Loucy (cell line): ENCODE data around the gene CDK6.

ENCODE experiments used
- H2AFZ ChIP-seq: fragments of 200-600 bp; sonication (generic); 2 replicates; pipeline ENCODE4 v1.6.0; 2016; ENCODE audit warnings: antibody characterized with exemption, mild to moderate bottlenecking, low read length, moderate library complexity
- H3F3A ChIP-seq: fragments of 200-600 bp; 2 replicates; pipeline ENCODE4 v1.6.0; 2016; ENCODE audit warnings: antibody characterized with exemption, low read depth, mild to moderate bottlenecking
- H3K27me3 ChIP-seq: fragments of 200-600 bp; sonication (generic); 2 replicates; pipeline ENCODE4 v1.6.1; 2014; ENCODE audit warnings: low read length, mild to moderate bottlenecking; ENCODE audit not compliant: insufficient read depth, poor library complexity, severe bottlenecking
- H3K36me3 ChIP-seq: fragments of 200-600 bp; sonication (generic); 2 replicates; pipeline ENCODE4 v1.6.1; 2016; ENCODE audit warnings: low read length; ENCODE audit not compliant: insufficient read depth
- H3K4me1 ChIP-seq: fragments of 200-600 bp; sonication (generic); 2 replicates; pipeline ENCODE4 v1.5.1; 2014; ENCODE audit warnings: low read length, mild to moderate bottlenecking; ENCODE audit not compliant: insufficient read depth, poor library complexity, severe bottlenecking
- H3K4me2 ChIP-seq: fragments of 200-600 bp; sonication (generic); 2 replicates; pipeline ENCODE4 v1.6.0; 2014; ENCODE audit warnings: antibody characterized with exemption, low read length, low read depth, mild to moderate bottlenecking; ENCODE audit not compliant: poor library complexity, severe bottlenecking
- H3K4me3 ChIP-seq: fragments of 200-600 bp; sonication (generic); 2 replicates; pipeline ENCODE4 v1.5.1; 2014; ENCODE audit warnings: low read length, mild to moderate bottlenecking, mixed read lengths; ENCODE audit not compliant: poor library complexity, severe bottlenecking
- H3K79me2 ChIP-seq: fragments of 200-600 bp; sonication (generic); 2 replicates; pipeline ENCODE4 v1.6.1; 2014; ENCODE audit warnings: low read length; ENCODE audit not compliant: insufficient read depth
- H3K9ac ChIP-seq: fragments of 200-600 bp; sonication (generic); 2 replicates; pipeline ENCODE4 v1.6.0; 2014; ENCODE audit warnings: mild to moderate bottlenecking, low read depth, low read length, moderate library complexity; ENCODE audit not compliant: poor library complexity, severe bottlenecking
- H3K9me2 ChIP-seq: fragments of 200-600 bp; sonication (generic); replicated peaks from 2 replicates; pipeline ENCODE4 v1.6.1; 2016; ENCODE audit warnings: low read depth, low read length, mixed read lengths
- H3K9me3 ChIP-seq: fragments of 200-600 bp; sonication (generic); 2 replicates; pipeline ENCODE4 v1.6.1; 2014; ENCODE audit warnings: mild to moderate bottlenecking, antibody characterized with exemption, low read length, low read depth; ENCODE audit not compliant: insufficient read depth
- H4K20me1 ChIP-seq: fragments of 200-600 bp; sonication (generic); 2 replicates; pipeline ENCODE4 v1.6.0; 2014; ENCODE audit warnings: antibody characterized with exemption, low read length, mild to moderate bottlenecking; ENCODE audit not compliant: insufficient read depth, poor library complexity, severe bottlenecking
- CTCF ChIP-seq: fragments of 200-600 bp; sonication (generic); conservative IDR thresholded peaks from 2 replicates; pipeline ENCODE4 v1.5.1; 2014; ENCODE audit warnings: mild to moderate bottlenecking, antibody characterized with exemption, low read length
- EZH2phosphoT487 ChIP-seq: fragments of 200-600 bp; IDR thresholded peaks from 2 replicates; pipeline ENCODE4 v1.6.1; 2018; ENCODE audit warnings: antibody characterized with exemption, mild to moderate bottlenecking, moderate library complexity, borderline replicate concordance

Gene CDK6

GRCh38 chr7:92876836-92877235 lies 40.5 kb upstream of the CDK6 start:
- Histone ChIP-seq H4K20me1 (no peaks in the 10 kb centered on the region), H3K9ac (no peak overlapping the region), H3K4me2 (no peak overlapping the region), H3K79me2 (peaks cover 21% of the 10 kb centered on the region; the same call in 1 of the 2 replicates), H3K4me1 (peaks cover 56% of the 10 kb centered on the region), H3K4me3 (no peak overlapping the region), H3K9me3 (no peaks in the 10 kb centered on the region), H3K27me3 (no peaks in the 10 kb centered on the region), H3K9me2 (no peaks in the 10 kb centered on the region), H2AFZ (no peak overlapping the region), H3K36me3 (no peaks in the 10 kb centered on the region), H3F3A (no peaks in the 10 kb centered on the region; the same call in 1 of the 2 replicates)
- TF ChIP-seq EZH2phosphoT487: no peak
- no peak for TF ChIP-seq CTCF

- no peak overlapping the region for H2AFZ ChIP-seq
- no peak overlapping the region for H3K4me3 ChIP-seq
- no peaks in the 10 kb centered on the region for H3K36me3 ChIP-seq
- no peak overlapping the region for H3K9ac ChIP-seq
- no peaks in the 10 kb centered on the region for H3K27me3 ChIP-seq
- TF ChIP-seq CTCF (no peak), EZH2phosphoT487 (no peak)
- H3K4me1 ChIP-seq: peaks cover 47% of the 10 kb centered on the region
- no peaks in the 10 kb centered on the region for H3K9me3 ChIP-seq
- peaks cover 21% of the 10 kb centered on the region; the same call in 1 of the 2 replicates for H3K79me2 ChIP-seq
- H3K9me2 ChIP-seq: no peaks in the 10 kb centered on the region
- no peaks in the 10 kb centered on the region for H4K20me1 ChIP-seq
- H3K4me2 ChIP-seq: no peak overlapping the region
- H3F3A ChIP-seq: no peaks in the 10 kb centered on the region; the same call in 1 of the 2 replicates
Measured at GRCh38 chr7:92875719-92876118, 39.3 kb upstream of the CDK6 start.

- Histone ChIP-seq H3K9ac (no peak overlapping the region), H4K20me1 (no peaks in the 10 kb centered on the region), H2AFZ (no peak overlapping the region), H3K79me2 (peaks cover 21% of the 10 kb centered on the region; the same call in 1 of the 2 replicates), H3K4me2 (peak overlapping the region; percentile 1), H3K4me3 (no peak overlapping the region), H3K9me3 (no peaks in the 10 kb centered on the region), H3K27me3 (no peaks in the 10 kb centered on the region), H3K36me3 (no peaks in the 10 kb centered on the region), H3K9me2 (no peaks in the 10 kb centered on the region), H3K4me1 (peaks cover 45% of the 10 kb centered on the region), H3F3A (no peaks in the 10 kb centered on the region; the same call in 1 of the 2 replicates)
- no peak for TF ChIP-seq EZH2phosphoT487
- TF ChIP-seq CTCF: no peak
Measured at GRCh38 chr7:92875173-92875572, 38.8 kb upstream of the CDK6 start.
